Tibial artery (tissue), 4 donors: ENCODE measurements around the gene AOAH.

Experiments
- DNase-seq, 2 donors: peaks; one replicate each; pipeline ENCODE4 v3.0.0-alpha.2; 2019
- H3K27ac ChIP-seq, 2 donors: fragments of 200-600 bp; sonication (generic) in 1 of 2; 1 replicate in 1 of 2; 2 replicates in 1 of 2; pipeline ENCODE4 v1.5.1; 2018 to 2019; ENCODE audit warnings: mild to moderate bottlenecking in 1 of 2
- H3K27me3 ChIP-seq, 2 donors: fragments of 200-600 bp; sonication (generic) in 1 of 2; one replicate each; pipeline versions ENCODE4 v1.5.1 to v1.6.0; 2016 to 2019
- H3K36me3 ChIP-seq, 3 donors: fragments of 200-600 bp; sonication (generic) in 2 of 3; one replicate each; pipeline ENCODE4 v1.5.1; 2016 to 2019; ENCODE audit warnings: mild to moderate bottlenecking in 2 of 3
- H3K4me1 ChIP-seq, 4 donors: fragments of 200-600 bp; sonication (generic) in 2 of 4; 1 replicate in 3 of 4; 2 replicates in 1 of 4; pipeline ENCODE4 v1.5.1; 2016 to 2019
- H3K4me3 ChIP-seq, 2 donors: fragments of 200-600 bp; sonication (generic) in 1 of 2; 1 replicate in 1 of 2; 2 replicates in 1 of 2; pipeline ENCODE4 v1.5.1; 2018 to 2019; ENCODE audit warnings: mild to moderate bottlenecking in 2 of 2
- H3K9me3 ChIP-seq, 3 donors: fragments of 200-600 bp; sonication (generic) in 1 of 3; one replicate each; pipeline ENCODE4 v1.5.1; 2016 to 2019
- CTCF ChIP-seq, 2 experiments: fragments of 200-600 bp in 1 of 2; fragments of 450-650 bp in 1 of 2; IDR thresholded peaks; one replicate each; pipeline ENCODE4 v1.5.1; 2017 to 2019; ENCODE audit warnings: antibody characterized with exemption in 2 of 2, mild to moderate bottlenecking in 1 of 2, moderate library complexity in 1 of 2
- intact Hi-C: fragments of 100-400 bp; cut with DNase I; formaldehyde crosslinking; loops from one replicate; pipeline ENCODE4 v1.15.0; 2023; ENCODE audit warnings: low total_unique reads

The AOAH gene

GRCh38 chr7:36762394-36762793 lies 38.1 kb upstream of the AOAH start:
- H3K27ac ChIP-seq = no peak overlapping the region
- H3K4me3 ChIP-seq = no peak overlapping the region
- no peaks in the 10 kb centered on the region for H3K27me3 ChIP-seq
- H3K9me3 ChIP-seq = no peaks in the 10 kb centered on the region
- no peaks in the 10 kb centered on the region for H3K4me1 ChIP-seq
- DNase-seq = no peak
- no peaks in the 10 kb centered on the region for H3K36me3 ChIP-seq
- TF ChIP-seq CTCF (IDR thresholded peaks at IDR 0.05) = no peak
- intact Hi-C loops = no loop called here

GRCh38 chr7:36761835-36762234 lies 37.5 kb upstream of the AOAH start:
- intact Hi-C loops = no loop called here
- H3K36me3 ChIP-seq = no peaks in the 10 kb centered on the region
- no peak for TF ChIP-seq CTCF (IDR thresholded peaks at IDR 0.05)
- no peak overlapping the region for H3K27ac ChIP-seq
- no peaks in the 10 kb centered on the region for H3K27me3 ChIP-seq
- H3K9me3 ChIP-seq = no peaks in the 10 kb centered on the region
- no peak for DNase-seq
- no peak overlapping the region for H3K4me3 ChIP-seq
- no peaks in the 10 kb centered on the region for H3K4me1 ChIP-seq

GRCh38 chr7:36760856-36761762 lies 36.8 kb upstream of the AOAH start:
- no peak for DNase-seq
- Histone ChIP-seq H3K36me3 (no peaks in the 10 kb centered on the region), H3K4me3 (no peak overlapping the region), H3K27me3 (no peaks in the 10 kb centered on the region), H3K27ac (no peak overlapping the region), H3K4me1 (no peaks in the 10 kb centered on the region), H3K9me3 (no peaks in the 10 kb centered on the region)
- intact Hi-C loops = no loop called here
- no peak for TF ChIP-seq CTCF (IDR thresholded peaks at IDR 0.05)

- H3K4me1 ChIP-seq = no peaks in the 10 kb centered on the region
- intact Hi-C loops = no loop called here
- no peaks in the 10 kb centered on the region for H3K36me3 ChIP-seq
- DNase-seq = no peak
- H3K27ac ChIP-seq = no peak overlapping the region
- H3K9me3 ChIP-seq = no peaks in the 10 kb centered on the region
- no peaks in the 10 kb centered on the region for H3K27me3 ChIP-seq
- no peak overlapping the region for H3K4me3 ChIP-seq
- no peak for TF ChIP-seq CTCF (IDR thresholded peaks at IDR 0.05)
These were observed 34.6 kb upstream of the AOAH start for GRCh38 chr7:36758879-36759278.

GRCh38 chr7:36755484-36755883 lies 31.2 kb upstream of the AOAH start:
- TF ChIP-seq CTCF (IDR thresholded peaks at IDR 0.05) = no peak
- no peaks in the 10 kb centered on the region for H3K27me3 ChIP-seq
- no peak overlapping the region for H3K27ac ChIP-seq
- H3K9me3 ChIP-seq = no peaks in the 10 kb centered on the region
- no peak for DNase-seq
- intact Hi-C loops = no loop called here
- H3K4me3 ChIP-seq = no peak overlapping the region
- no peaks in the 10 kb centered on the region for H3K4me1 ChIP-seq
- H3K36me3 ChIP-seq = no peaks in the 10 kb centered on the region
